GM18870 (cell line): ENCODE data around the gene ZNF630.
"Not testable (repeated sequence)": the region's sequence is repeated elsewhere in the genome, so short reads cannot be mapped to it uniquely, and the experiment has no call there.

Source experiments
- ATAC-seq: cut with Tn5 transposase; IDR thresholded peaks from one replicate; pipeline ENCODE4 v1.9.1; 2021; ENCODE audit warnings: moderate library complexity; ENCODE audit not compliant: unreplicated experiment

The ZNF630 gene

GRCh38 chrX:48030237-48030636, 41.2 kb downstream of the ZNF630 start:
- no peak for ATAC-seq

- ATAC-seq, result no peak
Measured at GRCh38 chrX:48028091-48028490, 43.3 kb downstream of the ZNF630 start.

- ATAC-seq, result not testable (repeated sequence)
Measured at GRCh38 chrX:48027545-48027944, 43.9 kb downstream of the ZNF630 start.

GRCh38 chrX:48025561-48025960, 45.9 kb downstream of the ZNF630 start:
- peak; percentile 44 for ATAC-seq

GRCh38 chrX:48022738-48023137, 48.7 kb downstream of the ZNF630 start:
- no peak for ATAC-seq

- ATAC-seq, result no peak
Measured at GRCh38 chrX:48022100-48022499, 49.3 kb downstream of the ZNF630 start.

- peak; percentile 59 for ATAC-seq
Measured at GRCh38 chrX:48021026-48021900, 50.2 kb downstream of the ZNF630 start.

- ATAC-seq, result not testable (repeated sequence)
Measured at GRCh38 chrX:48020472-48020871, 51.0 kb downstream of the ZNF630 start.

GRCh38 chrX:48019892-48020291, 51.5 kb downstream of the ZNF630 start:
- ATAC-seq, result not testable (repeated sequence)

GRCh38 chrX:48016583-48017310, 54.7 kb downstream of the ZNF630 start:
- not testable (repeated sequence) for ATAC-seq

- not testable (repeated sequence) for ATAC-seq
Measured at GRCh38 chrX:48009445-48009960, 61.9 kb downstream of the ZNF630 start.
